DMS114 treated with DMSO at 0.1 percent for 48 hours (cell line): ENCODE results near the gene POLR2H.

Experiments
- DNase-seq: peaks from one replicate; lab custom pipeline; 2025; ENCODE audit not compliant: unreplicated experiment; lab: John Stamatoyannopoulos, UW

POLR2H gene

GRCh38 chr3:184351511-184352148, 9.9 kb upstream of the POLR2H start:
- no peak for DNase-seq

- no peak for DNase-seq
Measured at GRCh38 chr3:184352149-184352785, 9.2 kb upstream of the POLR2H start.

GRCh38 chr3:184352897-184353545, 8.5 kb upstream of the POLR2H start:
- DNase-seq: no peak

- no peak for DNase-seq
Measured at GRCh38 chr3:184353546-184353941, 8.0 kb upstream of the POLR2H start.

GRCh38 chr3:184354121-184354728, 7.3 kb upstream of the POLR2H start:
- DNase-seq: no peak

- no peak for DNase-seq
Measured at GRCh38 chr3:184354754-184355153, 6.8 kb upstream of the POLR2H start.

GRCh38 chr3:184355261-184356040, 6.1 kb upstream of the POLR2H start:
- DNase-seq: no peak

- DNase-seq: no peak
Measured at GRCh38 chr3:184357248-184358123, 4.0 kb upstream of the POLR2H start.

GRCh38 chr3:184358124-184358767, 3.3 kb upstream of the POLR2H start:
- no peak for DNase-seq

- DNase-seq: no peak
Measured at GRCh38 chr3:184358921-184359350, 2.6 kb upstream of the POLR2H start.

GRCh38 chr3:184359610-184360009, 1.9 kb upstream of the POLR2H start:
- no peak for DNase-seq

- no peak for DNase-seq
Measured at GRCh38 chr3:184360070-184360928, 1.2 kb upstream of the POLR2H start.

GRCh38 chr3:184360929-184361531, 480 bp upstream of the POLR2H start:
- no peak for DNase-seq

GRCh38 chr3:184361932-184362667, 590 bp downstream of the POLR2H start:
- DNase-seq: peak; percentile 53

GRCh38 chr3:184362668-184363546, 1.4 kb downstream of the POLR2H start:
- peak; percentile 94 for DNase-seq

GRCh38 chr3:184366619-184367289, 5.2 kb downstream of the POLR2H start:
- no peak for DNase-seq
